ENCODE measurements around the gene CA6.

DNA sequence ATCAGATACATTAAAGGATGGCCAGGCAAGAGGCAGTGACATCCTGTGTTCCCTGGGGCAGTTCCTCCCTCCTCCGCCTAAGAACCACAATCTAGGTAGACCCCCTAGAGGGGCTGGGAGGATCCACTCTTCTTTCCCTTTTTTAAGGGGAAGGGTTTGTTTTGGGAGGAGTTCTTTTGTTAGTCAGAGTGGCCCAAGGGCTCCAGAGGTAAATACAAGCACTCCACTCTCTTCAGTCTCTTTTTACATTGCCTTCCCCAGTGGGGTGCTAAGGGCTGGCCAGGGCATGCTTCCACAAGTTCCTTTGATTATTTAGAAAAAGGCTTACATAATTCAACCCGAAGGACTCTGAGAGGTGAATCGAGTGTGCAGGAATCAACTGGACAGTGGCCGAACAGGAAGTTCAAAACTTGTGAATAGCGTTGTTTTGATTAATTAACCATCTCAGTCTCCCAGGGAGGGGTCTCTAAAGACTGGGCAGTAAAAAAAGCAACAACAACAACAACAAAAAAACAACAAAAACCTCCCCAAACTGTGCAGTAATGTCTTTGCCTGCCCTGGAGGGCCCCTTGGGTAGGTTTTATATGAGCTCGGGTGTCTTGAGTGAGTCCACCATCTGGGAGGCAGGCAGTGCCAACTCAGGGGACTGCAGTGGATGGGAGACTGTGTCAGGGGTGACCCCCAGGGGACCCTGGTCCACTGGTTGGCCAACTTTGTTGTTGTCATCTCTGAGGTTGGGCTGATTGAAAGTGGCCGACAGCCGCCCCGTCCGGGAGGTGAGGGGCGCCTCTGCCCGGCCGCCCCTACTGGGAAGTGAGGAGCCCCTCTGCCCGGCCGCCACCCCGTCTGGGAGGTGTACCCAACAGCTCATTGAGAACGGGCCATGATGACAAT, 34.0 kb upstream of the CA6 start:
- TF ChIP-seq TCF7L2 (IDR thresholded peaks at IDR 0.05; ENCODE audit: low read depth, low read length) (no peak), CTCF (IDR thresholded peaks at IDR 0.05) (no peak), POLR2AphosphoS5 (IDR thresholded peaks at IDR 0.05; ENCODE audit: low read depth, low read length) (no peak)
